ENCODE measurements around the gene SOX18.
A peak's percentile ranks its signal among the peaks of the same experiment; 100 is the strongest.

The SOX18 gene

GRCh38 chr20:64062276-64062595 lies 12.8 kb upstream of the SOX18 start:
- TF ChIP-seq USF1 (IDR thresholded peaks at IDR 0.05) (no peak), REST (IDR thresholded peaks at IDR 0.05; ENCODE audit: low read depth) (no peak), TCF12 (IDR thresholded peaks at IDR 0.05; ENCODE audit: low read depth) (no peak), CEBPB (IDR thresholded peaks at IDR 0.05) (no peak), NFIC (IDR thresholded peaks at IDR 0.05) (no peak), FOXM1 (IDR thresholded peaks at IDR 0.05; ENCODE audit: borderline replicate concordance, low read depth) (no peak), RAD21 (IDR thresholded peaks at IDR 0.05; ENCODE audit: low read depth) (no peak), ZBTB7A (IDR thresholded peaks at IDR 0.05; ENCODE audit: low read depth) (no peak), YY1 (IDR thresholded peaks at IDR 0.05; ENCODE audit: low read depth) (no peak), EP300 (IDR thresholded peaks at IDR 0.05; ENCODE audit: borderline replicate concordance) (no peak), EGR1 (IDR thresholded peaks at IDR 0.05) (no peak), TAF1 (IDR thresholded peaks at IDR 0.05; ENCODE audit: low read depth) (no peak)

- no peak for TF ChIP-seq TCF12 (IDR thresholded peaks at IDR 0.05; ENCODE audit: low read depth)
- TF ChIP-seq NFIC (IDR thresholded peaks at IDR 0.05), result no peak
- TF ChIP-seq TAF1 (IDR thresholded peaks at IDR 0.05; ENCODE audit: low read depth), result no peak
- TF ChIP-seq ZBTB7A (IDR thresholded peaks at IDR 0.05; ENCODE audit: low read depth), result no peak
- TF ChIP-seq MAX (IDR thresholded peaks at IDR 0.05), result no peak
- TF ChIP-seq TEAD4 (IDR thresholded peaks at IDR 0.05), result no peak
- TF ChIP-seq EGR1 (IDR thresholded peaks at IDR 0.05), result no peak
- TF ChIP-seq USF1 (IDR thresholded peaks at IDR 0.05), result no peak
- TF ChIP-seq CEBPB (IDR thresholded peaks at IDR 0.05), result no peak
- TF ChIP-seq CREB1 (IDR thresholded peaks at IDR 0.05; ENCODE audit: low read depth), result no peak
- TF ChIP-seq YY1 (IDR thresholded peaks at IDR 0.05; ENCODE audit: low read depth), result no peak
- no peak for TF ChIP-seq RAD21 (IDR thresholded peaks at IDR 0.05; ENCODE audit: low read depth)
Measured at GRCh38 chr20:64058536-64058935, 9.1 kb upstream of the SOX18 start.

- TF ChIP-seq ZBTB7A (IDR thresholded peaks at IDR 0.05; ENCODE audit: low read depth) (peak; percentile 70; the same call in 1 of the 2 replicates), TCF12 (IDR thresholded peaks at IDR 0.05; ENCODE audit: low read depth) (no peak), RAD21 (IDR thresholded peaks at IDR 0.05; ENCODE audit: low read depth) (peak; percentile 91), USF1 (IDR thresholded peaks at IDR 0.05) (peak; percentile 47; the same call in 1 of the 2 replicates)
Measured at GRCh38 chr20:64057628-64058498, 8.4 kb upstream of the SOX18 start.

GRCh38 chr20:64056889-64057627 lies 7.6 kb upstream of the SOX18 start:
- TF ChIP-seq USF1 (IDR thresholded peaks at IDR 0.05) (no peak), ZBTB7A (IDR thresholded peaks at IDR 0.05; ENCODE audit: low read depth) (no peak), TAF1 (IDR thresholded peaks at IDR 0.05; ENCODE audit: low read depth) (no peak), TCF12 (IDR thresholded peaks at IDR 0.05; ENCODE audit: low read depth) (no peak), CREB1 (IDR thresholded peaks at IDR 0.05; ENCODE audit: low read depth) (no peak), YY1 (IDR thresholded peaks at IDR 0.05; ENCODE audit: low read depth) (no peak)

- no peak for TF ChIP-seq TAF1 (IDR thresholded peaks at IDR 0.05; ENCODE audit: low read depth)
- TF ChIP-seq EP300 (IDR thresholded peaks at IDR 0.05; ENCODE audit: borderline replicate concordance), result no peak
- TF ChIP-seq USF1 (IDR thresholded peaks at IDR 0.05), result no peak
- no peak for TF ChIP-seq MAX (IDR thresholded peaks at IDR 0.05)
- no peak for TF ChIP-seq REST (IDR thresholded peaks at IDR 0.05; ENCODE audit: low read depth)
- TF ChIP-seq TEAD4 (IDR thresholded peaks at IDR 0.05), result no peak
- TF ChIP-seq CREB1 (IDR thresholded peaks at IDR 0.05; ENCODE audit: low read depth), result no peak
- TF ChIP-seq FOXM1 (IDR thresholded peaks at IDR 0.05; ENCODE audit: borderline replicate concordance, low read depth), result no peak
Measured at GRCh38 chr20:64056639-64056888, 7.1 kb upstream of the SOX18 start.

Data from Ishikawa (cell line).